ENCODE results near the gene SLC32A1. TPM values are rescaled to one million over a fixed set of nuclear protein-coding genes. Genes with fewer than 3 reads are reported as not detected.
A peak's percentile ranks its signal among the peaks of the same experiment; 100 is the strongest.

SLC32A1 gene
- total RNA-seq, result not detected

- no peak for TF ChIP-seq CTCF (IDR thresholded peaks at IDR 0.05)
- no peak for TF ChIP-seq EP300 (IDR thresholded peaks at IDR 0.05)
- Histone ChIP-seq H3K4me3 (no peak within 1 kb of the TSS), H3K9me3 (no peaks in the 10 kb centered on the region), H3K36me3 (no peaks in the 10 kb centered on the region), H3K27me3 (peaks cover 0 to 98% of the 10 kb centered on the region in 2 donors), H3K4me1 (peaks cover 0 to 59% (median 2%) of the 10 kb centered on the region in 4 donors), H3K27ac (no peak within 1 kb of the TSS)
- WGBS, 2 donors, result 1 to 3% methylated on average over 45 to 61 of the region's 76 CpGs
- DNase-seq (ENCODE audit: low spot score in 2 of 2), result no peak
Observed at GRCh38 chr20:38723848-38724625, at the start of gene SLC32A1. Gene SLC32A1, plus strand, starts transcription at chr20:38724486. Its CDS starts 239 bp downstream, at chr20:38724725.

DNA sequence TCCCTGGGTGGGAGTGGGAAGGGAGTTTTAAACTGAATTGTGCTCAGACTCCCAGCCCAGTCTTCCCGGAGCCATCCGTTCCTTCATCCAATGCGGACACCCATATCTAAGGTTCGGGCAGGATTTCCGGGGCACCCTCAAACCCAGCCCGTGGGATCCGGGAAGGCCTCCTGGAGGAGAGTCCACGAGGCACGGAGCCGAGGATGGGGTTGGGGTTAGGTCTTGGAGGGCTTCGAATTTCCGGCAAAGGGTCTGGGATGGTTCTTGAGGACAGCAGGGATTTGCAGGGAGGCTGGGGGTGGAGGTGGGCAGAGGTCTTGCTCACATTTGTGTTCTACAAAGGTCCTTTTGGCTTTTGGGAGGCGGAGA is 49.5 kb upstream of the SLC32A1 start:
- Histone ChIP-seq H3K27ac (no peak overlapping the region), H3K9me3 (no peaks in the 10 kb centered on the region), H3K27me3 (peaks cover 0 to 45% of the 10 kb centered on the region in 2 donors), H3K4me3 (peak overlapping the region in 1 of 4 donors; percentile 52), H3K36me3 (no peaks in the 10 kb centered on the region), H3K4me1 (peaks cover 0 to 14% (median 5%) of the 10 kb centered on the region in 4 donors)
- 22 to 29% methylated on average over 13 of the region's 13 CpGs for WGBS, 2 donors
- no peak for TF ChIP-seq CTCF (IDR thresholded peaks at IDR 0.05)
- TF ChIP-seq EP300 (IDR thresholded peaks at IDR 0.05), result no peak
- no peak for TF ChIP-seq POLR2A (IDR thresholded peaks at IDR 0.05)
- DNase-seq (ENCODE audit: low spot score in 2 of 2), result no peak

DNA sequence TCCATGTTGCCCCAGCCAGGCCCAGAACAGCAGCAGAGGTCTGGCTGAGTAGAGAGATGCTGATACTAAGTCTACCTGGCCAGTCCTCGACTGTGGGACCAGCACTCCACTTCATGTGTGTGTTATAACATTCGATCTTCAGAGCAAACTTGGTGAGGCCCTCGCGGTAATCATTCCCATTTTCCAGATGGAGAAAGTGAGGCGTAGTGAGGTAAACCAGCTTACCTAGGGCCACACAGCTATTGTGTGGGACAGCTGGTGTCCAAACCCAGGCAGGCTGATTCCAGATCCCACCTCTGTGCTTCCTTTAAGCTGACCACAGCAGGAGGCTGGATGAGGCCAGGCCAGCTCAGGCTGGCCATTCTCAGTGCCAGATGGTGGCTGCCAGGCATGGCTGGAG is 47.7 kb upstream of the SLC32A1 start:
- WGBS, 2 donors, result 91% methylated on average over 5 of the region's 5 CpGs
- Histone ChIP-seq H3K4me3 (no peak overlapping the region), H3K27me3 (peaks cover 0 to 39% of the 10 kb centered on the region in 2 donors), H3K4me1 (peaks cover 0 to 14% (median 5%) of the 10 kb centered on the region in 4 donors), H3K9me3 (no peaks in the 10 kb centered on the region), H3K36me3 (no peaks in the 10 kb centered on the region), H3K27ac (no peak overlapping the region)
- no peak for DNase-seq (ENCODE audit: low spot score in 2 of 2)
- TF ChIP-seq CTCF (IDR thresholded peaks at IDR 0.05), result no peak
- no peak for TF ChIP-seq EP300 (IDR thresholded peaks at IDR 0.05)
- TF ChIP-seq POLR2A (IDR thresholded peaks at IDR 0.05), result no peak

- no peaks in the 10 kb centered on the region for H3K36me3 ChIP-seq
- H3K9me3 ChIP-seq, result no peaks in the 10 kb centered on the region
- no peaks in the 10 kb centered on the region for H3K27me3 ChIP-seq
- TF ChIP-seq POLR2A (IDR thresholded peaks at IDR 0.05) (no peak), EP300 (IDR thresholded peaks at IDR 0.05) (no peak), CTCF (IDR thresholded peaks at IDR 0.05) (no peak)
- no peak for DNase-seq (ENCODE audit: low spot score in 2 of 2)
- WGBS, 2 donors, result 46 to 47% methylated on average over 9 of the region's 9 CpGs
- no peaks in the 10 kb centered on the region for H3K4me1 ChIP-seq
- H3K4me3 ChIP-seq, result no peak overlapping the region
- no peak overlapping the region for H3K27ac ChIP-seq
Observed at GRCh38 chr20:38680500-38681306, 43.6 kb upstream of the SLC32A1 start.

DNA sequence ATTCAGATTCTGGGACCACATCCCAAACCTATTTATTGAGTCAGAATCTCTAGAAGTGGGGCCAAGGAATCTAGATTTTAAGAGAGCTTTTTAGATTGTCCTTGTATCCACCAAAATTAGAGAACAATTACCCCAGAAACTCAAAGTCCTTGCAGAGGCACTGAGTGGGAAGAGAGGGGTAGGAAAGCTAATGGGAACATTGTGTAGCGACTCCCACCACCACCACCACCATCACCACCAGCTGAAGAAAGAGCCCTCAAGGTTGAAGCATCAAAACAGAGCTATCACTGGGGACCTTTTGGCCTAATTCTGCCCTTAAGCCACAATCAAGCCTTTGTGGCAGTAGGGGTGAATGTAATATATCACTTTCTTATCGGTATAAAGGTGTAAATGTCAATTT is 39.0 kb upstream of the SLC32A1 start:
- no peaks in the 10 kb centered on the region for H3K27me3 ChIP-seq
- no peak for TF ChIP-seq POLR2A (IDR thresholded peaks at IDR 0.05)
- TF ChIP-seq CTCF (IDR thresholded peaks at IDR 0.05), result no peak
- no peak for TF ChIP-seq EP300 (IDR thresholded peaks at IDR 0.05)
- no peaks in the 10 kb centered on the region for H3K9me3 ChIP-seq
- H3K27ac ChIP-seq, result no peak overlapping the region
- DNase-seq (ENCODE audit: low spot score in 2 of 2), result no peak
- WGBS, 2 donors, result 48 to 77% methylated on average over 2 of the region's 2 CpGs
- no peak overlapping the region for H3K4me3 ChIP-seq
- H3K36me3 ChIP-seq, result no peaks in the 10 kb centered on the region
- no peaks in the 10 kb centered on the region for H3K4me1 ChIP-seq

Measured in tibial nerve (tissue), 4 donors.